GM12872 (cell line): ENCODE measurements around the gene ISCA1.

ENCODE experiments used
- TF ChIP-seq, protein P1 (sequence below): IDR thresholded peaks from 3 replicates; pipeline ENCODE4 v1.5.1; 2011; ENCODE audit warnings: low read depth, mild to moderate bottlenecking, low read length, moderate library complexity; ENCODE audit not compliant: insufficient read depth

ISCA1 gene

DNA sequence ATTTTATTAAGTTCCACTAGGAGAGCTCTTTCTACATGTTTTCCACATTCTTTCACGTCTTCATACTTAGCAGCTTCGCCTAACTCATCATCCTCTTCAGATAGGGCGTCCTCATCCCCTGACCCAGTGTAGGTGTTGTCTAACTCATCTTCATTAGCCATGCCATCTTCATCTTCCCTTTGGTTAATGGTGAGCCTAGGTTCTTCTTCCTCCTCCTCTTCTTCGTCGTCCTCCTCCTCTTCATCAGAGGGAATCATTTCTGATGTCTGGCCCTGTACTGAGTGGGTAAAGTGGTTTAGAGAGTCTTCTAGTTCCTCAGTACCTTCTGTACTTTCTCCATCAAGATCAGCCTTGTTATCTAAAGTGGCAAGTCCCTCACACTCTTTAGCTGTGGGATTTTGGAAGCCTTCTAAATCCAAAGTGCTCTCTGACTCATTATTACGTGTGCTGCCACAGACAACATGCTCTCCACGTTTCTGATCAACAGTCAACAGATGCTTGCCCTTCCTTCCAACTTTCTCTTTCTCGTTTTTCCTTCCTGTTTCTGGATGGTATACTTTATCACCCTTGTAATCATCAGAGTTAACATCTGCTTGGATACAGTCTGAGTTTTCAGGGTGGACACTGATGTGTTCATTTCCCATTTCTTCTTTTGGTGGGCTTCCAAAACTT is 40.8 kb upstream of the ISCA1 start:
- TF ChIP-seq, protein P1, sequence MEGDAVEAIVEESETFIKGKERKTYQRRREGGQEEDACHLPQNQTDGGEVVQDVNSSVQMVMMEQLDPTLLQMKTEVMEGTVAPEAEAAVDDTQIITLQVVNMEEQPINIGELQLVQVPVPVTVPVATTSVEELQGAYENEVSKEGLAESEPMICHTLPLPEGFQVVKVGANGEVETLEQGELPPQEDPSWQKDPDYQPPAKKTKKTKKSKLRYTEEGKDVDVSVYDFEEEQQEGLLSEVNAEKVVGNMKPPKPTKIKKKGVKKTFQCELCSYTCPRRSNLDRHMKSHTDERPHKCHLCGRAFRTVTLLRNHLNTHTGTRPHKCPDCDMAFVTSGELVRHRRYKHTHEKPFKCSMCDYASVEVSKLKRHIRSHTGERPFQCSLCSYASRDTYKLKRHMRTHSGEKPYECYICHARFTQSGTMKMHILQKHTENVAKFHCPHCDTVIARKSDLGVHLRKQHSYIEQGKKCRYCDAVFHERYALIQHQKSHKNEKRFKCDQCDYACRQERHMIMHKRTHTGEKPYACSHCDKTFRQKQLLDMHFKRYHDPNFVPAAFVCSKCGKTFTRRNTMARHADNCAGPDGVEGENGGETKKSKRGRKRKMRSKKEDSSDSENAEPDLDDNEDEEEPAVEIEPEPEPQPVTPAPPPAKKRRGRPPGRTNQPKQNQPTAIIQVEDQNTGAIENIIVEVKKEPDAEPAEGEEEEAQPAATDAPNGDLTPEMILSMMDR, result no peak

DNA sequence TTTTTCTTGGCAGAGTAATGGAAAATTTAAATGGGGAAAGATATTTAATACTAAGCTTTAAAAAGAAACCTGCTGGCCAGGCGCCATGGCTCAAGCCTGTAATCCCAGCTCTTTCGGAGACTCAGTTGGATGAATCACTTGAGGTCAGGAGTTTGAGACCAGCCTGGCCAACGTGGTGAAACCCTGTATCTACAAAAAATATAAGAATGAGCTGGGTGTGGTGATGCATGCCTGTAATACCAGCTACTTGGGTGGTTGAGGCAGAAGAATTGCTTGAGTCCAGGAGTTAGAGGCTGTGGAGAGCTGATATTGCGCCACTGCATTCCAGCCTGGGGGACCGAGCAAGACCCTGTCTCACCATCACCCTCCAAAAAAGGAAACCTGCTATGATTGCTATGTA is 39.0 kb upstream of the ISCA1 start:
- TF ChIP-seq, protein P1, result no peak

DNA sequence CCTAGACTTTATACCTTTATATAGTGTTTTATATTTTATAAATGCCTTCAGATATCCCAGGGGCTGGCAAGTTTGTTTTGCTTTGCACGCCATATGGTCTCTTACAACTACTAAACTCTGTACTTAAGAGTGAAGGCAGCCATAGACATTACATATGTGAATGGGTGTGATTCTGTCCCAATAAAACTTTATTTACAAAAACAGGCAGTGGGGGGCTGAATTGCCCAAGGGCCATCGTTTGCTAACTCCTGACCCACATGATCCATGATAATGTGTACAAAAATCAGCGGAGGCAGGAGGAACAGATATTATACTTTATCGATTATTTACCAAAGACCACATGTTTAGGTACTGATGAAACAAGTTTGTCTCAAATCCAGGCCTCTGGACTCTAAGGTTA is 35.8 kb upstream of the ISCA1 start:
- TF ChIP-seq, protein P1, result no peak

DNA sequence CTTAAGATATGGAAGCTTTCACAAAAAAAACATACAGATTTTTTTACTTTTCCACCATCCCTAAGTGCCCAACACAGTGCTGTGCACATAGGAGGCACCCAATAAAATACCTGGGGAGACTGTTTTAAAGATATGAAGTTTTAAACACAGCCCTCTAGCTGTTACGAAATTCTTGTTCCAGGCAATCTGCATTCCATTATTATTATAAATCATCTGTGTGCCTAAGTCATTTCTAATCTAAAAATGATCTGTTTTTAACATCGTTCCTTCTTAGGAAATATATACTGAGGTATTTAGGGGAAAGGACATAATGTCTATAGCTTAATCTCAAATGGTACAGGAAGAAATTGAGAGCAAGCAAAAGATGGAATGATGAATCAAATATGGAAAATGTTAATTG is 32.7 kb upstream of the ISCA1 start:
- TF ChIP-seq, protein P1, result no peak

DNA sequence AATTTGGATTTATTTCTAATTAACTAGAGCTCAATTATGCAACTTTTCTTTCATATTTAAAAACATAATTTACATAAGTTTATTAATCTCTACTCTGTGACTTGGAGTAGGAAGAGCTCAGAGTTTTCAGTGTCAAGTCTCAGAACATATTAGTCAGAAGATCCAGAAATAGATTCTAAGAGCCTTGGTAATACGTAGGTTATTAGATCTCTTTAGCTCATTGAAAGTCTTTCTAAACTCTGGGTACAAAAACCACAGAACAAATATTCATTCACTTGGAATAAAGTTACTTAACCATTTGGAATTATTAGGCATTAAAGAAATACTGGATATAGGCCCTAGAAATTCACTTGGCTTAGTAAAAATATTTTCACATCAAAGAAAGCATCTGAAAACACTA is 26.3 kb upstream of the ISCA1 start:
- TF ChIP-seq, protein P1, result no peak

DNA sequence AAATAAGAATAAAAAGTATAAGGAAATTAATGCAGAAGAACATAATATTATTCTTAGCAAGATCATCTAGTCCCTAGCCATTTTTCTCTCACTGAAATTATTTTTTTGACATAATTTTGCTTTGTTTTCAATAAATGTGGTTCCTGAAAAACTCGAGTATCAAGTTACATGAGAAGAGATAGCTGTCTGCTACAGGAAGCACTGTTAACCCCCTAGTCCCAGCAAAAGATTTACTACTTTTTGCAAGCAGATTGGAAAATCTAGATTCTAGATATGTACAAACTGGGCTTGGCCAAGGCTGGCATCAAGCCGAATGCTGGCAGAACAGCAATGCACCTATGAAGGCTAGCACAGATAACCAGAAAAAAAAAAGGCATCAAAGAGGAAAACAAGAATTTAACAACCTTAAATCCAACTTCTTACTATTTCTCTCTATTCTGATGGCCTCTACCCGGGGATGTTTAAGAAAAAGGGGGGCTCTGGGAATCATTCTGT is 21.9 kb upstream of the ISCA1 start:
- TF ChIP-seq, protein P1, result no peak

DNA sequence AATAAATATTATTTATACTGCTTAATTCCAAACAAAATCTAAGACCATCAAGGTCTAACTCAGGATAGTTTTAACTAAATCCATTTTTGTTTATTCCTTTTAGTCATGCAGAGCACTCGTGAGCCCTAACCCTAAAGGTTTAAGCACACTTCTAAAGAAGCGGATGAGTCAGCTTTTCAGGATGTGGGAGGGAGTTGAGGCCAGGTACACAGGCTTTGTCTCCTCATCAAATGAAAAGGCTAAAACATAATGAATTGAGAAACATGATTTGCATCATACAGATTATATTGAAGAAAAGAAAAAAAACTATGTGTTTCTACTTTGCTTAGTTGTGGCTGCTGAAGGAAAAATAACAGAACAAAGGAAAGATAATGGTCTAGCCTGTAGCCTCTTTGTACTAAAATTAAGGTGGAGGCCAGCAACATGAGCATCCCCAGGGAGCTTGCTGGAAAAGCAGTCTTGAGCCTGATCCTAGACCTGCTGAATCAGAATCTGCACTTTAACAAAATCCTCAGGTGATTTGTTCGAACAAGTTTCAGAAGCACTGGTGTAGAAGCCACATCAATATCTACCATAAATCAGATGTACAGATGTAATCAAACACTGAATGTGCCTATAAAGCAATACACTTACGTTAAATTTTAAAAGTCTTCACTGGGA is 21.1 kb upstream of the ISCA1 start:
- TF ChIP-seq, protein P1, result no peak
